Measurements from ENCODE around the gene PRSS27. TPM values are rescaled to one million over a fixed set of nuclear protein-coding genes. Genes with fewer than 3 reads are reported as not detected.
A peak's percentile ranks its signal among the peaks of the same experiment; 100 is the strongest.
"Not testable (repeated sequence)": the region's sequence is repeated elsewhere in the genome, so short reads cannot be mapped to it uniquely, and the experiment has no call there.

PRSS27 gene
- total RNA-seq, 6 experiments from 2014 or later: 0.17 to 0.43 (median 0.31) TPM

GRCh38 chr16:2675714-2676113, 44.3 kb downstream of the PRSS27 start:
- Mint-ChIP-seq H3K9me3 (no peaks in the 10 kb centered on the region), H3K27me3 (ENCODE audit: insufficient read depth) (no peaks in the 10 kb centered on the region), H3K4me3 (no peak overlapping the region), H3K4me1 (ENCODE audit: low read depth) (peaks cover 12% of the 10 kb centered on the region), H3K27ac (no peak overlapping the region), H3K36me3 (ENCODE audit: low read depth) (no peaks in the 10 kb centered on the region)
- no peak for DNase-seq
- no peak for TF ChIP-seq CTCF (IDR thresholded peaks at IDR 0.05)

DNA sequence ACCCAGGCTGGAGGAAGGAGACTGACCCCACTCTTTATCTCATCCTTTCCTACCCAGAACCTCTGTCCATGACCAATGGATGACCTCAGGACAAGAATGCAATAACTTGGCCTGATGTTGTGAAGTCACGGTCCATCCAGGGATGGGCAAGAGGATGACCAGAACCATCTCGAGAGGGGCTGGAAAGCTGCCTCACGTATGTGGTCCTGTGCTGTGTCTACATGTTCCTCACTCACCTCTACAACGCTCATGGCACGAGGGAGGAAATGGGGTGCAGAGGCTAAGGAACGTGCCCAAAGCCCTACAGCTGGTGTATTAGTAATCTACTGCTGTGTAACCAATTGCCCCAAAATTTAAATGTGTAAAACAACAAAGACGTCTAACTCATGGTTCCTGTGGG, 45.0 kb downstream of the PRSS27 start:
- Mint-ChIP-seq H3K4me1 (ENCODE audit: low read depth) (peaks cover 19% of the 10 kb centered on the region), H3K4me3 (no peak overlapping the region), H3K9me3 (no peaks in the 10 kb centered on the region), H3K36me3 (ENCODE audit: low read depth) (no peaks in the 10 kb centered on the region), H3K27ac (peak overlapping the region; percentile 26; the same call in 1 of the 2 replicates), H3K27me3 (ENCODE audit: insufficient read depth) (no peaks in the 10 kb centered on the region)
- no peak for TF ChIP-seq CTCF (IDR thresholded peaks at IDR 0.05)
- no peak for DNase-seq

GRCh38 chr16:2673066-2673999, 46.7 kb downstream of the PRSS27 start:
- no peaks in the 10 kb centered on the region for H3K27me3 Mint-ChIP-seq (ENCODE audit: insufficient read depth)
- H3K27ac Mint-ChIP-seq: peak overlapping the region; percentile 65
- no peak for TF ChIP-seq CTCF (IDR thresholded peaks at IDR 0.05)
- peaks cover 26% of the 10 kb centered on the region for H3K4me1 Mint-ChIP-seq (ENCODE audit: low read depth)
- H3K9me3 Mint-ChIP-seq: no peaks in the 10 kb centered on the region
- peaks cover 6% of the 10 kb centered on the region for H3K36me3 Mint-ChIP-seq (ENCODE audit: low read depth)
- H3K4me3 Mint-ChIP-seq: peak overlapping the region; percentile 84
- peak; percentile 91 for DNase-seq

DNA sequence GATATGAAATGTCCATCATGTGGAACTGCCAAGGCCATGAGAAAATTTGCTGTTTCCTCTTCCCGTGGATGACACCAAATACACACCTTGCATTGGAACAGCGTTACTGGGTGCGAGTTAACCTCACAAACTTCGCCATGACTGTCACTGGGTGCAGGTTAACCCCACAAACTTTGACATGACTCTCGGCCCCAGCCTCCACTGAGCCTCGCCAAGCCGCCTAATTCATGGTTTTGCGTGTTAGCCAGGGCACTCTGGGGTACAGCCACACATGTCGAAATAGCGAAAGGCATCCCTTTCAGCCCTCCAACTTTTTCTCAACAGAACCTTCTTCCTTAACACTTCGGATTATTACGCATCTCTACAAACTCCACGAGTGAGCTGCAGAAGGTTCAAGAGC, 48.3 kb downstream of the PRSS27 start:
- no peak for TF ChIP-seq CTCF (IDR thresholded peaks at IDR 0.05)

GRCh38 chr16:2671193-2671592, 48.8 kb downstream of the PRSS27 start:
- peaks cover 26% of the 10 kb centered on the region for H3K4me1 Mint-ChIP-seq (ENCODE audit: low read depth)
- not testable (repeated sequence) for H3K27ac Mint-ChIP-seq; H3K27me3 Mint-ChIP-seq (ENCODE audit: insufficient read depth); DNase-seq; H3K4me3 Mint-ChIP-seq; H3K9me3 Mint-ChIP-seq; H3K36me3 Mint-ChIP-seq (ENCODE audit: low read depth)
- peak; percentile 63 for TF ChIP-seq CTCF (IDR thresholded peaks at IDR 0.05)

More for the DNA sequence above, 48.3 kb downstream of the PRSS27 start:
- H3K4me3 Mint-ChIP-seq: peak overlapping the region; percentile 92
- H3K4me1 Mint-ChIP-seq (ENCODE audit: low read depth): peaks cover 26% of the 10 kb centered on the region
- no peaks in the 10 kb centered on the region for H3K27me3 Mint-ChIP-seq (ENCODE audit: insufficient read depth)
- no peak overlapping the region for H3K27ac Mint-ChIP-seq
- DNase-seq: no peak
- H3K9me3 Mint-ChIP-seq: no peaks in the 10 kb centered on the region
- H3K36me3 Mint-ChIP-seq (ENCODE audit: low read depth): peaks cover 10% of the 10 kb centered on the region
